ENCODE data around the gene PELI1. TPM values are rescaled to one million over a fixed set of nuclear protein-coding genes. Genes with fewer than 3 reads are reported as not detected.

Gene PELI1
- total RNA-seq, 2 donors from 2014 or later, result 6.3 to 16.6 TPM

- intact Hi-C loops (cut with DNase I), result no loop called here
- ATAC-seq, result no peak
Observed at GRCh38 chr2:64189586-64189985, 45.4 kb upstream of the PELI1 start.

DNA sequence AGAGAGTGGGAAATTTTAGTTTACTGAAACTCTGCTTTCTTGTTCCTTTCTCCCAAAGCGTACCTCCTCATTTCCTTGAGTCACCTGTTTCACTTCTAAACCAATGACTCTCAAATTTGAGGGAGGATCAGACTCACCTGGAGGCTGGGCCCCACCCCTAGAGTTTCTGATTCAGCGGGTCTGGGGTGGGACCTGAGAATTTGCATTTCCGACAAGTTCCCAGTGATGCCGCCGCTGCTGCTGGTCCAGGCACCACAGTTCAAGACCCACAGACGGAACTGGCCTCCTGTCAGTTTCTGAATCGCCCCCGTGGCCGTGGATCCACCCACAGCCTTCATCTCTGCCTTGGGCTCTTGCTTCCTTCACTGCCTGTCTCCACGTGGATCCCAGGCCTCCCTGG is 44.9 kb upstream of the PELI1 start:
- ATAC-seq, result no peak
- intact Hi-C loops (cut with DNase I), result no loop called here
- no peaks in the 10 kb centered on the region for H3K27me3 ChIP-seq
- no peaks in the 10 kb centered on the region for H3K9me3 ChIP-seq
- 86 to 94% methylated on average over 10 of the region's 10 CpGs for WGBS, 2 donors
- no peak overlapping the region for H3K27ac ChIP-seq
- DNase-seq, result no peak
- H3K4me1 ChIP-seq, result no peaks in the 10 kb centered on the region
- no peak overlapping the region for H3K4me3 ChIP-seq
- TF ChIP-seq POLR2A (IDR thresholded peaks at IDR 0.05), result no peak
- TF ChIP-seq, protein P1, sequence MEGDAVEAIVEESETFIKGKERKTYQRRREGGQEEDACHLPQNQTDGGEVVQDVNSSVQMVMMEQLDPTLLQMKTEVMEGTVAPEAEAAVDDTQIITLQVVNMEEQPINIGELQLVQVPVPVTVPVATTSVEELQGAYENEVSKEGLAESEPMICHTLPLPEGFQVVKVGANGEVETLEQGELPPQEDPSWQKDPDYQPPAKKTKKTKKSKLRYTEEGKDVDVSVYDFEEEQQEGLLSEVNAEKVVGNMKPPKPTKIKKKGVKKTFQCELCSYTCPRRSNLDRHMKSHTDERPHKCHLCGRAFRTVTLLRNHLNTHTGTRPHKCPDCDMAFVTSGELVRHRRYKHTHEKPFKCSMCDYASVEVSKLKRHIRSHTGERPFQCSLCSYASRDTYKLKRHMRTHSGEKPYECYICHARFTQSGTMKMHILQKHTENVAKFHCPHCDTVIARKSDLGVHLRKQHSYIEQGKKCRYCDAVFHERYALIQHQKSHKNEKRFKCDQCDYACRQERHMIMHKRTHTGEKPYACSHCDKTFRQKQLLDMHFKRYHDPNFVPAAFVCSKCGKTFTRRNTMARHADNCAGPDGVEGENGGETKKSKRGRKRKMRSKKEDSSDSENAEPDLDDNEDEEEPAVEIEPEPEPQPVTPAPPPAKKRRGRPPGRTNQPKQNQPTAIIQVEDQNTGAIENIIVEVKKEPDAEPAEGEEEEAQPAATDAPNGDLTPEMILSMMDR (IDR thresholded peaks at IDR 0.05), result no peak
- H3K36me3 ChIP-seq (replicated peaks in 1 of 2; ENCODE audit: insufficient read depth in 1 of 2, low read depth in 2 of 2), result no peaks in the 10 kb centered on the region

More at GRCh38 chr2:64189586-64189985, 45.4 kb upstream of the PELI1 start:
- no peak for DNase-seq
- H3K4me1 ChIP-seq, result no peaks in the 10 kb centered on the region
- no peak for TF ChIP-seq POLR2A (IDR thresholded peaks at IDR 0.05)
- TF ChIP-seq, protein P1 (IDR thresholded peaks at IDR 0.05), result no peak
- H3K27ac ChIP-seq, result no peak overlapping the region
- H3K36me3 ChIP-seq (replicated peaks in 1 of 2; ENCODE audit: insufficient read depth in 1 of 2, low read depth in 2 of 2), result no peaks in the 10 kb centered on the region
- H3K27me3 ChIP-seq, result no peaks in the 10 kb centered on the region
- H3K9me3 ChIP-seq, result no peaks in the 10 kb centered on the region
- no peak overlapping the region for H3K4me3 ChIP-seq

DNA sequence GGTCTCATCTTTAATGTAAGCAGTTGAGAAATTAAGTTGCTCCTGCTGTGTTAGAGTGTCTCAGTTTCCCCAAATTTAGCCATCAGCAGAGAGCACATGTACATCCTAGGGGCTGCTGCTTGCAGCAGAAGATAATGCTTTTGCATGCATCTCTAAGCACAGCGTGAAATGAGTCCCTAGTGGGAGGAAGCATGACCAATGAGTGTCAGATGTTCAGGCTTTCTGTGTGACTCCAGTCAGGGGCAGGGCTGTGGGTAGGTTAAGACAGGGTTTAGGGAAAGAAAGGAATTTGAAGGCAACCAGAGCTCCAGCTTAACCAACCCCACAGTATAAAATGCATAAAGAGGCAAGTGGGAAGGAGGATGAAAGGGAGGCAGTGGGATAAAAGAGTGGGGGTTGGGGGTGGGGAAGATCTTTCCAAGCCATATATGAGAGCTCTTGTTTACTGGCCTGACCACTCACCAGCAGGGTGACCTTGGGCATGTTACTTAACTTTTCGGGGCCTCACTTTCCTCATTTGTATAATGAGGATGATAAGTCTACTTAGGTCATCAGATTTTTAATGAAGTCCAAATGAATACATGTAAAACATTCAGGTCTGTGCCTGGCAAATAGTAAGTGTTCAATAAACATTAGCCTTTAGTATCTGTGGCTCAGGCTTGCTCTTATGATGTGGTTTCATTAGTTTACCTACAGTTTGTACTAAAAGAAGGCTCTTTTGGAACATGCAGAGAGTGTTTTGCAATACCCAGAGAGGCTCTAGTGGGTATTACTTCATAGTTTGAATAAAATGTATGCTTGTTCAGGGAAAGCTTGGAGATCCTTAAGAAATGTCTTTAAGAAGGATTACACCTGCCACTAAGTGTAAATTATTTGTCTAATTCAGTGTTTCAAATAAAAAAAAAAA is 42.7 kb upstream of the PELI1 start:
- intact Hi-C loops (cut with DNase I), result no loop called here
- H3K4me3 ChIP-seq, result no peak overlapping the region
- no peaks in the 10 kb centered on the region for H3K27me3 ChIP-seq
- no peaks in the 10 kb centered on the region for H3K9me3 ChIP-seq
- H3K36me3 ChIP-seq (replicated peaks in 1 of 2; ENCODE audit: insufficient read depth in 1 of 2, low read depth in 2 of 2), result no peaks in the 10 kb centered on the region
- H3K4me1 ChIP-seq, result no peaks in the 10 kb centered on the region
- no peak overlapping the region for H3K27ac ChIP-seq
- DNase-seq, result no peak
- TF ChIP-seq, protein P1 (IDR thresholded peaks at IDR 0.05), result no peak
- TF ChIP-seq POLR2A (IDR thresholded peaks at IDR 0.05), result no peak
- WGBS, 2 donors, result 69 to 73% methylated on average over 2 of the region's 2 CpGs
- no peak for ATAC-seq

GRCh38 chr2:64179582-64180321 is 35.5 kb upstream of the PELI1 start:
- Histone ChIP-seq H3K36me3 (replicated peaks in 1 of 2; ENCODE audit: insufficient read depth in 1 of 2, low read depth in 2 of 2) (no peaks in the 10 kb centered on the region), H3K27me3 (no peaks in the 10 kb centered on the region), H3K4me3 (no peak overlapping the region), H3K9me3 (no peaks in the 10 kb centered on the region), H3K4me1 (no peaks in the 10 kb centered on the region), H3K27ac (no peak overlapping the region)
- intact Hi-C loops (cut with DNase I), result no loop called here
- DNase-seq, result no peak
- TF ChIP-seq, protein P1 (IDR thresholded peaks at IDR 0.05), result no peak
- TF ChIP-seq POLR2A (IDR thresholded peaks at IDR 0.05), result no peak
- ATAC-seq, result no peak
- 84 to 95% methylated on average over 10 of the region's 10 CpGs for WGBS, 2 donors

Data from body of pancreas (tissue), 4 donors.